ENCODE results near the gene GGA1. TPM values are rescaled to one million over a fixed set of nuclear protein-coding genes. Genes with fewer than 3 reads are reported as not detected.
A peak's percentile ranks its signal among the peaks of the same experiment; 100 is the strongest.

GGA1 gene
- total and polyA plus RNA-seq, 10 of the 15 experiments (the other 5 are each of a cell fraction or from before 2014, with no cell fraction given), result 1.4 to 79.4 (median 44.4) TPM

DNA sequence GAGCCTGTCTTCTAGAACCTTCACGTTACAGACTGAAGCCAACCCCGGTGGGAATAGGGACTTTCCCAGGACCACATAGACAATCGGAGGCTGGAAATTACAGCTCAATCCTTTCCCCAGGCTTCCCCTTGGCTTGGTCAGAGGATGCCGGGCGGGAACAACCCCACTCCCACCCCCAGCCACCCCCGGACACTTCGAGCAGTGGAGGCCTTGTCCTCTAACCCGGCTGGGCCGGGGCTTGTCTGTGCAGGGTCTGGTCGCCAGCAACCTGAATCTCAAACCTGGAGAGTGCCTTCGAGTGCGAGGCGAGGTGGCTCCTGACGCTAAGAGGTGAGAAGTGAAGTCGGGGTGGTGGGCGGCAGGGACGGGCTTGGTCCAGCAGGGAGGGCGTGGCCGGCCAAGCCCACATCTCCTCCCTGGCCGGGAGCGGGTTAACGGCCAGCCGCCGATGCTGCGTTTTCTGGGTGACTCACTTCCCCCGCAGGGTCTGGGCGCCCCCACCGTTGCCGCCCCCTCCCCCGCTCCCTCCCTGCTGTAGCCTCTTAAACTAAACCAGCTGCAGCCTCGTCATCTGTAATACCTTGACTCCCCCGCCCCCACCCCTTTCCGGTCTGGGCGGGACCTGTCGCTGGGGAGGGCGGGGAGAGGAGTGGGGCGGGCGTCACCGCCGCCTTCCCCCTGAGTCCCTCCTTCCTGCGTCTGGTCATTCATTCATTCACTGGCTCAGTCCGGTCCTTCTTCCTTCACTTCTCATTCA is 68.3 kb downstream of the GGA1 start:
- H3K4me1 ChIP-seq (ENCODE audit: control insufficient read depth, insufficient read depth, low read length), result peaks cover 37% of the 10 kb centered on the region
- H3K4me2 ChIP-seq (ENCODE audit: control insufficient read depth, insufficient read depth), result peak overlapping the region; percentile 97
- ChIA-PET CTCF (interaction anchor here (12.4 to 19.9 kb wide), 4 partner anchors 16 to 70 kb away, joined by 167 to 414 read pairs (median 287); partner anchors contain the start of genes GGA1, PDXP and SH3BP1), SMC1A (ENCODE audit: uncharacterized antibody, unreplicated experiment) (interaction anchor here (0.6 to 10.9 kb wide), 7 partner anchors 17 to 68 kb away, joined by 3 to 98 read pairs (median 6); partner anchors contain the start of genes PDXP and SH3BP1), POLR2A (interaction anchor here (0.5 to 14.0 kb wide), 13 partner anchors 9 to 235 kb away, joined by 3 to 209 read pairs (median 7); partner anchors contain the start of genes ANKRD54, GGA1, NOL12 and PDXP), RAD21 (ENCODE audit: unreplicated experiment) (interaction anchor here (1.0 to 5.1 kb wide), 8 partner anchors 9 to 69 kb away, joined by 3 to 112 read pairs (median 17); partner anchors contain the start of genes GGA1, NOL12 and PDXP)
- in situ Hi-C loops (cut with MboI), result no loop called here
- no peaks in the 10 kb centered on the region for H3K9me3 ChIP-seq (replicated peaks; ENCODE audit: control insufficient read depth, insufficient read depth, low read length)
- no peaks in the 10 kb centered on the region for H3K27me3 ChIP-seq (replicated peaks in 1 of 2; ENCODE audit: control insufficient read depth in 2 of 2, insufficient read depth in 2 of 2, low read length in 1 of 2)
- ATAC-seq, result peak; percentile 73
- peaks cover 2% of the 10 kb centered on the region in 2 experiments; a peak in 1 of 4 replicates for H3K36me3 ChIP-seq (ENCODE audit: control insufficient read depth in 2 of 2, insufficient read depth in 2 of 2, low read length in 1 of 2)
- TSS peak; percentile 82 for BruUV-seq (replicated peaks)
- DNase-seq (ENCODE audit: low read depth, low spot score), result no peak
- no peaks in the 10 kb centered on the region for H4K20me1 ChIP-seq (ENCODE audit: control insufficient read depth, insufficient read depth)
- peak overlapping the region; percentile 55 for H2AFZ ChIP-seq (ENCODE audit: control insufficient read depth, low read depth, low read length)
- H3K27ac ChIP-seq (ENCODE audit: control insufficient read depth, insufficient read depth), result peak overlapping the region; percentile 85
- H3K4me3 ChIP-seq, result peak overlapping the region; percentile 91
- peak overlapping the region; percentile 78 for H3K9ac ChIP-seq (ENCODE audit: control insufficient read depth, insufficient read depth, low read length)
- FAIRE-seq, result peak; percentile 49
- intact Hi-C loops (cut with micrococcal nuclease; ENCODE audit: unreplicated experiment), result loop anchor here (2.0 kb wide), 1 partner anchor 44 kb away; no protein-coding TSS in a partner anchor
- peaks cover 30% of the 10 kb centered on the region for H3K79me2 ChIP-seq (ENCODE audit: control insufficient read depth, insufficient read depth, low read length)
- WGBS (ENCODE audit: insufficient coverage, insufficient replicate concordance, low lambda C conversion rate, missing lambda C conversion rate), result 2% methylated on average over 35 of the region's 42 CpGs
- no peak for TF ChIP-seq MYB (IDR thresholded peaks at IDR 0.05; ENCODE audit: borderline replicate concordance, low read depth, low read length)
- peak; percentile 48 to 52; a peak in 3 of 4 replicates for TF ChIP-seq IKZF2 (IDR thresholded peaks at IDR 0.05)
- TF ChIP-seq SREBF2 (IDR thresholded peaks at IDR 0.05; ENCODE audit: low read length), result no peak
- TF ChIP-seq HDAC6 (IDR thresholded peaks at IDR 0.05; ENCODE audit: unreplicated experiment), result no peak
- TF ChIP-seq ZBED1 (IDR thresholded peaks at IDR 0.05; ENCODE audit: borderline replicate concordance), result no peak
- no peak for TF ChIP-seq TARDBP (IDR thresholded peaks at IDR 0.05; ENCODE audit: borderline replicate concordance)
- TF ChIP-seq ELK1 (IDR thresholded peaks at IDR 0.05; ENCODE audit: low read depth, low read length), result peak; percentile 35; the same call in 1 of the 2 replicates
- no peak for TF ChIP-seq TBL1XR1 (IDR thresholded peaks at IDR 0.05; ENCODE audit: low read depth, low read length)
- TF ChIP-seq REST (IDR thresholded peaks at IDR 0.05; ENCODE audit: low read depth, low read length), result no peak
- TF ChIP-seq RELB (IDR thresholded peaks at IDR 0.05; ENCODE audit: low read depth), result peak; percentile 39; the same call in 1 of the 2 replicates
- TF ChIP-seq NFYA (IDR thresholded peaks at IDR 0.05; ENCODE audit: borderline replicate concordance, low read depth, low read length), result no peak
- no peak for TF ChIP-seq NFYB (IDR thresholded peaks at IDR 0.05; ENCODE audit: insufficient read depth, low read depth, low read length)
- TF ChIP-seq NBN (IDR thresholded peaks at IDR 0.05), result peak; percentile 78
- 0 out of 2 replicates have a peak, but pooled peaks have one; percentile 24 for TF ChIP-seq SMAD5 (IDR thresholded peaks at IDR 0.05; ENCODE audit: low read depth)
- TF ChIP-seq SP1 (IDR thresholded peaks at IDR 0.05; ENCODE audit: low read depth, low read length), result peak; percentile 40
- TF ChIP-seq, protein P1, sequence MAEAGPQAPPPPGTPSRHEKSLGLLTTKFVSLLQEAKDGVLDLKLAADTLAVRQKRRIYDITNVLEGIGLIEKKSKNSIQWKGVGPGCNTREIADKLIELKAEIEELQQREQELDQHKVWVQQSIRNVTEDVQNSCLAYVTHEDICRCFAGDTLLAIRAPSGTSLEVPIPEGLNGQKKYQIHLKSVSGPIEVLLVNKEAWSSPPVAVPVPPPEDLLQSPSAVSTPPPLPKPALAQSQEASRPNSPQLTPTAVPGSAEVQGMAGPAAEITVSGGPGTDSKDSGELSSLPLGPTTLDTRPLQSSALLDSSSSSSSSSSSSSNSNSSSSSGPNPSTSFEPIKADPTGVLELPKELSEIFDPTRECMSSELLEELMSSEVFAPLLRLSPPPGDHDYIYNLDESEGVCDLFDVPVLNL (IDR thresholded peaks at IDR 0.05; ENCODE audit: low read depth, low read length), result no peak

Data from GM12878 (cell line).